GM12872 (cell line): Measurements from ENCODE around the gene GARIN5A.

Source experiments
- TF ChIP-seq, protein P1 (sequence below): IDR thresholded peaks from 3 replicates; pipeline ENCODE4 v1.5.1; 2011; ENCODE audit warnings: low read depth, mild to moderate bottlenecking, low read length, moderate library complexity; ENCODE audit not compliant: insufficient read depth

Gene GARIN5A

DNA sequence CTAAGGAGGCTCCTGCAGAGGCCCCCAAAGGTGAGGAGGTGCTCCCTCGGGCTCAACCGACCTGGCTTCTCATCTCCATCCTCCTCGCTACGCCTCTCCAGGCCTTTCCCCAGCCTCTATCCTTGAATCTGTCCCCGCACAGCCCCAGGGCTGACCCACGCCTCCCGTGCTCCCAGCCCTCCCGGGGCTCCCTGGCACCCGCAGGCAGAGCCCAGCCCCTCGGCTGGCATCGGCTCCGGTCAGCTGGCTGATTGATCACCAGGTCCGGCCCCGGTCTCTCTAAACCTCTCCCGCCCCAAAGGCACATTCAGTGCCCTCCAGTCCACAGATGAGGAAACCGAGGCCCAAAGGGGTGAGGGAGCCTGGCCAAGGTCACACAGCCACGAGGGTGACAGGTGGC lies 41.4 kb downstream of the GARIN5A start:
- TF ChIP-seq, protein P1, sequence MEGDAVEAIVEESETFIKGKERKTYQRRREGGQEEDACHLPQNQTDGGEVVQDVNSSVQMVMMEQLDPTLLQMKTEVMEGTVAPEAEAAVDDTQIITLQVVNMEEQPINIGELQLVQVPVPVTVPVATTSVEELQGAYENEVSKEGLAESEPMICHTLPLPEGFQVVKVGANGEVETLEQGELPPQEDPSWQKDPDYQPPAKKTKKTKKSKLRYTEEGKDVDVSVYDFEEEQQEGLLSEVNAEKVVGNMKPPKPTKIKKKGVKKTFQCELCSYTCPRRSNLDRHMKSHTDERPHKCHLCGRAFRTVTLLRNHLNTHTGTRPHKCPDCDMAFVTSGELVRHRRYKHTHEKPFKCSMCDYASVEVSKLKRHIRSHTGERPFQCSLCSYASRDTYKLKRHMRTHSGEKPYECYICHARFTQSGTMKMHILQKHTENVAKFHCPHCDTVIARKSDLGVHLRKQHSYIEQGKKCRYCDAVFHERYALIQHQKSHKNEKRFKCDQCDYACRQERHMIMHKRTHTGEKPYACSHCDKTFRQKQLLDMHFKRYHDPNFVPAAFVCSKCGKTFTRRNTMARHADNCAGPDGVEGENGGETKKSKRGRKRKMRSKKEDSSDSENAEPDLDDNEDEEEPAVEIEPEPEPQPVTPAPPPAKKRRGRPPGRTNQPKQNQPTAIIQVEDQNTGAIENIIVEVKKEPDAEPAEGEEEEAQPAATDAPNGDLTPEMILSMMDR: no peak

DNA sequence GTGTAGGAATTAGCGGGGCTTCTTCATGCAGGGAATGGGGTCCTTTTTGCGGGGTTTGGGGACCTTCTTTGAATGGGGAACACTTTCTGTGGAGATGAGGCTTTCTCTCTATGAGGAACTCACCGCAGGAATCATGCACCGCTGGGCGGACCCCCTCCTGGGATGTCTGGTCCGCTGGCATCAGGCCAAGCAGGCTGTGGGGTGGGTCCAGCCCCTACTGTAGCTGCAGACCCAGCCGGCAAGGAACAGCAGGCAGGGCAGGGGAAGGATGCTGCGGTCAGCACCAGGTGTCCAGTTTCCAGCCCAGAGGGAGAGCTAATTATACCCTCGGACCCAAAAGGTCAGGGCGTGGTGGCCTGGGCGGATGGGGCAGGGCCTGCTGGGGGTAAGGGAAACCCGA lies 42.1 kb downstream of the GARIN5A start:
- TF ChIP-seq, protein P1: no peak

DNA sequence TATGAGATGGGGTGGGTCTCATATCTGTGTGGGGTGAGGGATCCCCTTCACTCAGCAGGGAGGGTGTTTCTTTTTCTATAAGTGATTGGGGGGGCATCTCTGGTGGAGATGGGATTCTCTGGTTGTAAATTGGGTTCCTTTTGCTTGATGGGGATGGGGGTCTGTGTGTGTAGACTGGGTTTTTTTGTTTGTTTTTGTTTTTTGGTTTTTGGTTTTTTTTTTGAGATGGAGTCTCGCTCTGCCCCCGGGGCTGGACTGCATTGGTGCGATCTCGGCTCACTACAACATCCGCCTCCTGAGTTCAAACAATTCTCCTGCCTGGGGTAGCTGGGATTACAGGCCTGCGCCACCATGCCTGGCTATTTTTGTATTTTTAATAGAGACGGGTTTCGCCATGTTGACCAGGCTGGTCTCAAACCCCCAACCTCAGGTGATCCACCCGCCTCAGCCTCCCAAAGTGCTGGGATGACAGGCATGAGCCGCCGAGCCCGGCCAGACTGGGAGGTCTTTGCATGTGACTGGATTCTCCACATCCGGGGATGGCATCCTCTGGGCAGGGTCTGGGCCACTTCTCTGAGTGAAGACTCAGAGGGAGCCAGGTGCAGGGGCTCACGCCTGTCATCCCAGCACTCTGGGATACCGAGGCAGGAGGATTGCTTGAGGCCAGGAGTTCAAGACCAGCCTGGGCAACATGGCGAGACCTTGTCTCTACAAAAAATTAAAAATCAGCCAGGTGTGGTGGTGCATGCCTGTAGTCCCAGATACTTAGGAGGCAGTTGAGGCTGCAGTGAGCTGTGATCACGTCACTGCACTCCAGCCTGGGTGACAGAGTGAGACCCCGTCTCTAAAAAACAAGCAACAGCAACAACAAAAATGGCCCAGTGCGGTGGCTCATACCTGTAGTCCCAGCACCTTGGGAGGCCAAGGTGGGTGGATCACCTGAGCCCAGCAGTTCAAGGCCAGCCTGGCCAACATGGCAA lies 43.2 kb downstream of the GARIN5A start:
- TF ChIP-seq, protein P1: no peak

DNA sequence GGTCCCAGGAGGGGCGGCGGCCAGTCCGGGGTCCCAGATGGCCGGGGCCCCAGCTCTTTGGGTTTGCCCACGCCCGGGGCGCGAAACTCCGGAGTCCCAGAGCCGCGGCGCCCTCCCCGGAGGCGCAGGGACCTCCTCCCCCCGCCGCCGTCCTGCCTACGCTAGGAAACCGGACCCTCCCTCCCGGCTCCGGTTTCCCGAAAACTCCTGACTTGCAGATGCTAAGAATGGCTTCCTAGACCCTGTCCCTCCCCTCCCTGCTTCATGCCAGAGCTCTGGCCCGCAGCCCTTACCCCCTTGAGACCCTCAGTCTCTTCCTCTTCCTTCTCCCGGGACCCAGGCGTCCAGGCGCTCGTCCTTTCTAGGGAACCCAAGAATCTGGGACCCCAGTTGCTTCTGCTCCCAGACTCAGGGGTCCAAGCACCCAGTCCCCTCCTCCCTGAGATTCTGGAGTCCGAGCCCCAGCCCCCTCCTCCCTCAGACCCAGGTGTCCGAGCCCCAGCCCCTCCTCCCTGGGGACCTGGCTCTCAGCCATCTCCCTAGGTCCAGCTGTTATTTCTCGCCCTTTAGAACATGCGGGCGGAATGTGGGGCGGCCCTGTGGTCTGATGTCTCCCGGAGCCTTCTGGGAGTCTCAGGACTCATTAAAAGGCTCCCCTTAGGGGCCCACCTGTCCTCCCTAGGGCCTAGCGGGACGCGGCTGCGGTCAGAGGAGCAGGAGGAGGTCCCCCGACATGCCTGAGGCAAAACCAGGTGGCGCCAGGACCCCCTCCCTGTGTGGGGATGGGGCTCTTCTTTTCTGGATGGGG lies 44.2 kb downstream of the GARIN5A start, which contains the start of gene MYBPC2:
TSS of gene MYBPC2 (plus strand) at position 672 of the 808 bp plus-strand sequence. CDS start at position 734, 62 bp downstream.
- TF ChIP-seq, protein P1: no peak

DNA sequence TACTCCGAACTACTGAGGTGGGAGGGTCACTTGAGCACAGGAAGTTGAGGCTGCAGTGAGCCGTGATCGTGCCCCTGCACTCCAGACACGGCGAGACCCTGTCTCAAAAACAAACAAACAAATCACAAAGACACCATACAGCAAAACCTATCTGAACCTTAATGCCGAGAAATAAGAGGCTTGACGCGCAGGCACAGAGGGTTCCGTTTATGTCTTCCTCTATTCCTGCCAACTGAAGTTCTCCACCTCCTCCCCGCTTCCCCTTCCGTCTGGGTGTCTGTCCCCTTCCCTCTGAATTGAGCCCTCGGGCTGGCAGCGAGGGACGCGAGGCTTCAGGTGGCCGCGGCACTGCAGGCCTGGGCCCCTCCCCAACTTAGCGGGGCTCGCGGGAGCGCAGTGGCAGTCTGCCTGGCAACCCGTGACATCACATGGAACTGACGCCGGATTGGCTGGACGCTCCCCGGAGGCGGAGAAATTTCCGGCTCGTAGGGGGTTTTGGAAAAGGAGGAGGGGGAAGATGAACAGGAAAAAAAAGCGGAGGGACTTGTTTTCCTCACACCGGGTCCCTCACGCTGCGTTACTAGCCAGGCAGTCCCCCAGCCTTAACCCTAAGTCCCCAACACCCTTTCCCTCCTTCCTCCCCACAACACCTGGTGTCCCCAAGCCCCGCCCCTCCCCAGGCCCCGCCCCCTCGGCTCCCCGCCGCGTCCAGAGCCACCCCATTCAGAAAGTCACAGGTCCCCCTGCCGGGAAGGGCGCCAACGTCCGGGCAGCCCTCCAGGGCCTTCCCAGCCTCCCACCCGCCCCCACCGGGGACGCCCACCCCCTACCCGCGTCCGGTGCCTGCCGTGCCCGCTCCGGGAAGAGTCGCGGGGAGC lies 45.1 kb downstream of the GARIN5A start:
- TF ChIP-seq, protein P1: no peak

DNA sequence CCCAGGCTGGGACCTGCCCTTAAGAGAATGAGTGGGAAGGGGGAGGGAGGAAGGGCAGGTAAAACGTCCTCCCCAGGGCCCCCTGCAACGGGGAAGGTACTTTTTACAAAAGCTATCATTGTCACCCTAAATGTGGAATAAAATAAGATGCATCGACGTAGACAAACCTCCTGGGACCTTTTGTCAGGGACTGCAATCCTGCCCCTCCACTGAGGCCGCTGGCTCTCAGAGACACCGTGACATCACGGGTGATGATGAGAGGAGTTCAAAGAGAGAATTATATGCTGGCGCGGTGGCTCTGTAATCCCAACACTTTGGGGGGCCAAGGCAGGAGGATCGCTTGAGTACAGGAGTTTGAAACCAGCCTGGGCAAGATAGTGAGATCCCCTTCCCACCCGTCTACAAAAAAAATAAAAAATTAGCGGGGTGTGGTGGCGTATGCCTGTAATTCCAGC lies 45.7 kb downstream of the GARIN5A start:
- TF ChIP-seq, protein P1: no peak
